Neural cell (in vitro differentiated cells): ENCODE data around the gene ELOVL1. TPM values are rescaled to one million over a fixed set of nuclear protein-coding genes. Genes with fewer than 3 reads are reported as not detected.

Experiments used
- H2AFZ ChIP-seq: fragments of 200-600, 300-800 bp; sonication (generic), shearing (Covaris generic); 2 replicates; pipeline ENCODE4 v1.6.0; 2014; ENCODE audit warnings: low read depth, mild to moderate bottlenecking, antibody characterized with exemption, low read length, moderate library complexity
- H3F3A ChIP-seq: fragments of 200-600 bp; shearing (Covaris generic); 2 replicates; pipeline ENCODE4 v1.6.1; 2016; ENCODE audit warnings: mild to moderate bottlenecking, moderate library complexity, mixed read lengths, antibody characterized with exemption, low read length; ENCODE audit not compliant: insufficient read depth, poor library complexity, severe bottlenecking
- H3K27ac ChIP-seq: fragments of 200-600, 300-800 bp; sonication (generic), shearing (Covaris generic); 2 replicates; pipeline ENCODE4 v1.5.1; 2014; ENCODE audit warnings: mild to moderate bottlenecking, low read length, moderate library complexity
- H3K27me3 ChIP-seq: fragments of 300-800, 200-600 bp; sonication (generic), shearing (Covaris generic); 2 replicates; pipeline ENCODE4 v1.6.0; 2014; ENCODE audit warnings: mild to moderate bottlenecking, low read depth, low read length, moderate library complexity; ENCODE audit not compliant: insufficient read depth
- H3K36me3 ChIP-seq: fragments of 300-800, 200-600 bp; sonication (generic), shearing (Covaris generic); 2 replicates; pipeline ENCODE4 v1.5.1; 2014; ENCODE audit warnings: mild to moderate bottlenecking, antibody characterized with exemption, low read length, moderate library complexity; ENCODE audit not compliant: insufficient read depth
- H3K4me2 ChIP-seq: fragments of 300-800, 200-600 bp; sonication (generic), shearing (Covaris generic); 2 replicates; pipeline ENCODE4 v1.6.0; 2014; ENCODE audit warnings: mild to moderate bottlenecking, low read length
- H3K4me3 ChIP-seq: fragments of 300-800, 200-600 bp; sonication (generic), shearing (Covaris generic); 2 replicates; pipeline ENCODE4 v1.5.1; 2014; ENCODE audit warnings: mild to moderate bottlenecking, low read length, moderate library complexity
- H3K79me2 ChIP-seq: fragments of 200-600 bp; shearing (Covaris generic); replicated peaks from 2 replicates; pipeline ENCODE4 v1.6.0; 2014; ENCODE audit warnings: mild to moderate bottlenecking, low read length, moderate library complexity; ENCODE audit not compliant: insufficient read depth
- H3K9ac ChIP-seq: fragments of 300-800, 200-600 bp; sonication (generic), shearing (Covaris generic); 2 replicates; pipeline ENCODE4 v1.6.1; 2016; ENCODE audit warnings: mild to moderate bottlenecking, low read length, mixed read lengths
- H3K9me2 ChIP-seq: fragments of 200-600 bp; shearing (Covaris generic); 2 replicates; pipeline ENCODE4 v1.6.1; 2016; ENCODE audit warnings: mild to moderate bottlenecking, low read length, mixed read lengths; ENCODE audit not compliant: insufficient read depth
- H3K9me3 ChIP-seq: fragments of 200-600, 300-800 bp; sonication (generic), shearing (Covaris generic); 2 replicates; pipeline ENCODE4 v1.6.1; 2016; ENCODE audit warnings: mild to moderate bottlenecking, mixed run types, low read length, moderate library complexity, mixed read lengths
- H4K20me1 ChIP-seq: fragments of 200-600 bp; shearing (Covaris generic); 2 replicates; pipeline ENCODE4 v1.6.1; 2016; ENCODE audit warnings: mild to moderate bottlenecking, mixed run types; ENCODE audit not compliant: insufficient read depth
- CTCF ChIP-seq: fragments of 450-650 bp; IDR thresholded peaks from 2 replicates; pipeline ENCODE4 v1.5.1; 2014; ENCODE audit warnings: antibody characterized with exemption, mild to moderate bottlenecking, moderate library complexity; ENCODE audit not compliant: poor library complexity, severe bottlenecking
- EP300 ChIP-seq: fragments of 450-650 bp; conservative IDR thresholded peaks from 2 replicates; pipeline ENCODE4 v1.6.1; 2014; ENCODE audit warnings: antibody characterized with exemption, mild to moderate bottlenecking, moderate library complexity; ENCODE audit not compliant: poor library complexity, severe bottlenecking
- EZH2 ChIP-seq: fragments of 200-600, 300-800 bp; shearing (Covaris generic), sonication (generic); IDR thresholded peaks from 2 replicates; pipeline ENCODE4 v1.6.1; 2014; ENCODE audit warnings: antibody characterized with exemption, low read length, borderline replicate concordance, mild to moderate bottlenecking; ENCODE audit not compliant: insufficient read depth, poor library complexity, severe bottlenecking
- MXI1 ChIP-seq: fragments of 450-650 bp; conservative IDR thresholded peaks from 2 replicates; pipeline ENCODE4 v1.6.1; 2014; ENCODE audit warnings: antibody characterized with exemption, mild to moderate bottlenecking; ENCODE audit not compliant: poor library complexity, severe bottlenecking
- POLR2AphosphoS5 ChIP-seq: IDR thresholded peaks from 2 replicates; pipeline ENCODE4 v1.6.1; 2012
- RAD21 ChIP-seq: fragments of 450-650 bp; conservative IDR thresholded peaks from 2 replicates; pipeline ENCODE4 v1.6.1; 2014; ENCODE audit warnings: antibody characterized with exemption, mild to moderate bottlenecking, moderate library complexity
- SMC3 ChIP-seq: fragments of 450-650 bp; conservative IDR thresholded peaks from 2 replicates; pipeline ENCODE4 v1.6.1; 2014; ENCODE audit warnings: antibody characterized with exemption, mild to moderate bottlenecking, moderate library complexity; ENCODE audit not compliant: poor library complexity
- TAF1 ChIP-seq: IDR thresholded peaks from 2 replicates; pipeline ENCODE4 v1.6.1; 2012; ENCODE audit warnings: low read depth
- polyA plus RNA-seq: library from polyadenylated mRNA; depleted of rRNA; stranded (reverse); fragments of >200 nt; gene quantifications from 2 replicates; pipeline ENCODE4 v1.2.3, GENCODE V29; 2014
- TF ChIP-seq, protein P1 (sequence below): IDR thresholded peaks from 2 replicates; pipeline ENCODE4 v1.6.1; 2012; ENCODE audit warnings: borderline replicate concordance

ELOVL1 gene
- polyA plus RNA-seq, 1 donor from 2014 or later = 12.9 TPM

GRCh38 chr1:43319766-43320165, 48.0 kb downstream of the ELOVL1 start:
- no peaks in the 10 kb centered on the region for H3K79me2 ChIP-seq
- H2AFZ ChIP-seq = no peak overlapping the region
- no peaks in the 10 kb centered on the region for H3K36me3 ChIP-seq
- no peaks in the 10 kb centered on the region for H3K27me3 ChIP-seq
- no peaks in the 10 kb centered on the region for H3F3A ChIP-seq
- no peaks in the 10 kb centered on the region for H4K20me1 ChIP-seq
- no peaks in the 10 kb centered on the region for H3K9me3 ChIP-seq
- no peak overlapping the region for H3K27ac ChIP-seq
- H3K9me2 ChIP-seq = no peaks in the 10 kb centered on the region
- H3K4me3 ChIP-seq = no peak overlapping the region
- TF ChIP-seq EP300 (no peak), RAD21 (no peak), SMC3 (no peak), TAF1 (no peak), EZH2 (no peak), CTCF (no peak), POLR2AphosphoS5 (no peak), MXI1 (no peak)
- TF ChIP-seq, protein P1, sequence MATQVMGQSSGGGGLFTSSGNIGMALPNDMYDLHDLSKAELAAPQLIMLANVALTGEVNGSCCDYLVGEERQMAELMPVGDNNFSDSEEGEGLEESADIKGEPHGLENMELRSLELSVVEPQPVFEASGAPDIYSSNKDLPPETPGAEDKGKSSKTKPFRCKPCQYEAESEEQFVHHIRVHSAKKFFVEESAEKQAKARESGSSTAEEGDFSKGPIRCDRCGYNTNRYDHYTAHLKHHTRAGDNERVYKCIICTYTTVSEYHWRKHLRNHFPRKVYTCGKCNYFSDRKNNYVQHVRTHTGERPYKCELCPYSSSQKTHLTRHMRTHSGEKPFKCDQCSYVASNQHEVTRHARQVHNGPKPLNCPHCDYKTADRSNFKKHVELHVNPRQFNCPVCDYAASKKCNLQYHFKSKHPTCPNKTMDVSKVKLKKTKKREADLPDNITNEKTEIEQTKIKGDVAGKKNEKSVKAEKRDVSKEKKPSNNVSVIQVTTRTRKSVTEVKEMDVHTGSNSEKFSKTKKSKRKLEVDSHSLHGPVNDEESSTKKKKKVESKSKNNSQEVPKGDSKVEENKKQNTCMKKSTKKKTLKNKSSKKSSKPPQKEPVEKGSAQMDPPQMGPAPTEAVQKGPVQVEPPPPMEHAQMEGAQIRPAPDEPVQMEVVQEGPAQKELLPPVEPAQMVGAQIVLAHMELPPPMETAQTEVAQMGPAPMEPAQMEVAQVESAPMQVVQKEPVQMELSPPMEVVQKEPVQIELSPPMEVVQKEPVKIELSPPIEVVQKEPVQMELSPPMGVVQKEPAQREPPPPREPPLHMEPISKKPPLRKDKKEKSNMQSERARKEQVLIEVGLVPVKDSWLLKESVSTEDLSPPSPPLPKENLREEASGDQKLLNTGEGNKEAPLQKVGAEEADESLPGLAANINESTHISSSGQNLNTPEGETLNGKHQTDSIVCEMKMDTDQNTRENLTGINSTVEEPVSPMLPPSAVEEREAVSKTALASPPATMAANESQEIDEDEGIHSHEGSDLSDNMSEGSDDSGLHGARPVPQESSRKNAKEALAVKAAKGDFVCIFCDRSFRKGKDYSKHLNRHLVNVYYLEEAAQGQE = no peak
- no peak overlapping the region for H3K9ac ChIP-seq
- no peak overlapping the region for H3K4me2 ChIP-seq

DNA sequence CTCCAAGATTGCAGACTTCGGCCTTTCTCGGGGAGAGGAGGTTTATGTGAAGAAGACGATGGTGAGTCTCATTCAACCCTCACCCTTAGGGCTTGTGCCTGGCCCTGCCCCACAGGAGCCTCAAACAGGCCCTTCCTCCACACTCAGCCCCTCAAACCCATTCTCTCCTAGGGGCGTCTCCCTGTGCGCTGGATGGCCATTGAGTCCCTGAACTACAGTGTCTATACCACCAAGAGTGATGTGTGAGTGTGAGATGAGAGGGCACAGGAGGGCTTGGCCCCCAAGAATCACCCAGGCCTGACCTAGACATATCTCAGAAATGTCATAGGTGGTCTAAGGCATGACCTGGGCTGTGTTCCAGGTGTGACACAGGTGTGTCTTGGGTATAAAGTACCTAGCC, 48.5 kb downstream of the ELOVL1 start:
- Histone ChIP-seq H3K9ac (no peak overlapping the region), H3K4me3 (no peak overlapping the region), H4K20me1 (no peaks in the 10 kb centered on the region), H2AFZ (no peak overlapping the region), H3K27me3 (no peaks in the 10 kb centered on the region), H3K9me2 (no peaks in the 10 kb centered on the region), H3K27ac (no peak overlapping the region), H3K36me3 (no peaks in the 10 kb centered on the region), H3F3A (no peaks in the 10 kb centered on the region), H3K79me2 (no peaks in the 10 kb centered on the region), H3K4me2 (no peak overlapping the region), H3K9me3 (no peaks in the 10 kb centered on the region)
- TF ChIP-seq CTCF = no peak
